ENCODE results near the gene BMPR1A. TPM values are rescaled to one million over a fixed set of nuclear protein-coding genes. Genes with fewer than 3 reads are reported as not detected.

BMPR1A gene
- polyA plus RNA-seq, 3 donors, result 0.25 to 0.67 (median 0.61) TPM

GRCh38 chr10:86959737-86960002 lies 203.3 kb downstream of the BMPR1A start:
- H3K4me1 ChIP-seq (ENCODE audit: control insufficient read depth in 1 of 2, insufficient read depth in 2 of 2, low read length in 2 of 2), result peaks cover 36 to 47% of the 10 kb centered on the region in 2 donors
- DNase-seq, result no peak

DNA sequence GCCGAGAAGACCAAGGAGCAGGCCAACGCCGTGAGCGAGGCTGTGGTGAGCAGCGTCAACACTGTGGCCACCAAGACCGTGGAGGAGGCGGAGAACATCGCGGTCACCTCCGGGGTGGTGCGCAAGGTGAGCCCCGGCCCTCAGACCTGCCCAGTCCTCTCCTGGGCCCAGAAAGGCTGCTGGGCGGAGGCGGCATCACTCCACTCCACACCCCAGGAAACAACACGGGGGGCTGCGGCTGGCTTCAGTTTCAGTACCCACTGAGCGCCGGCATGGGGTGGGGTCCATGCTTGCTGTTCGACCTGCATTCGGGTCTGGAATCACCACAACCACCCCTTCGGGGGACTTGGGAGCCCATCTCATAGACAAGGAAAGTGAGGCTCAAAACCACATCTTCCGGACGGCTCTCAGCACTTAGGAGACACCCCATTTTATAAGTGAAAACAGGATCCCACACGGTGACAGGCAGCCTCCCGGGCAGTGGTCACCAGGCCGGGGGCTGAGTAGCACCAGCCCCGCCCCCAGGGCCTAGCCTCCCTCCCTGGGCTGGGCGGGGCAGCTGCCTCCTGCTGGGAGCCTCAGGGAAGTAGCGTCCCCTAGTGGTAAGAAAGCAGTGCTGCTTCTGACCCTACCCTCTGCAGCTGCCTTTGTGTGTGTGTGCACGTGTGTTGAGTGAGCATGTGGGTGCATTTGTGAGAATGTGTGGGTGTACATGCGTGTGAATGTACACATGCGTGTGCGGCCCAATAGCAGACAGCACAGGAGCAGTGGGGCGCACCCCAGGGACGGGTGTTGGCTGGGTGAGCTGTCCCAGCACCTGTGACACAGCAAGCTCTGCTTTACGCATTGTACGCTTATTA lies 203.8 kb downstream of the BMPR1A start:
- Mint-ChIP-seq H3K9me3 (peaks cover 0 to 2% (median 0%) of the 10 kb centered on the region in 7 donors), H3K36me3 (no peaks in the 10 kb centered on the region), H3K4me1 (peaks cover 32% of the 10 kb centered on the region), H3K27me3 (ENCODE audit: low read depth in 3 of 3) (peaks cover 1 to 12% (median 5%) of the 10 kb centered on the region in 3 donors), H3K27ac (no peak overlapping the region), H3K4me3 (no peak overlapping the region)
- no peak overlapping the region for H3K4me3 ChIP-seq (replicated peaks in 1 of 3; ENCODE audit: low read depth in 2 of 3, low read length in 3 of 3)
- H4K20me1 ChIP-seq (ENCODE audit: insufficient read depth, low read length), result no peaks in the 10 kb centered on the region
- no peak overlapping the region for H3K27ac ChIP-seq (ENCODE audit: low read depth in 1 of 2, low read length in 2 of 2)
- H3K9me3 ChIP-seq (replicated peaks in 1 of 2; ENCODE audit: control insufficient read depth in 1 of 2, insufficient read depth in 1 of 2, low read length in 2 of 2), result no peaks in the 10 kb centered on the region
- DNase-seq, result peak; percentile 40 to 60 (median 43)
- 89% methylated on average over 34 of the region's 37 CpGs for WGBS (ENCODE audit: insufficient coverage)
- H3K36me3 ChIP-seq (replicated peaks in 1 of 2; ENCODE audit: control insufficient read depth in 1 of 2, insufficient read depth in 2 of 2, low read length in 2 of 2), result no peaks in the 10 kb centered on the region
- H3K79me2 ChIP-seq (ENCODE audit: insufficient read depth, low read length), result no peaks in the 10 kb centered on the region
- H2AFZ ChIP-seq (ENCODE audit: insufficient read depth, low read depth, low read length, poor library complexity, severe bottlenecking), result no peak overlapping the region
- TF ChIP-seq, protein P1, sequence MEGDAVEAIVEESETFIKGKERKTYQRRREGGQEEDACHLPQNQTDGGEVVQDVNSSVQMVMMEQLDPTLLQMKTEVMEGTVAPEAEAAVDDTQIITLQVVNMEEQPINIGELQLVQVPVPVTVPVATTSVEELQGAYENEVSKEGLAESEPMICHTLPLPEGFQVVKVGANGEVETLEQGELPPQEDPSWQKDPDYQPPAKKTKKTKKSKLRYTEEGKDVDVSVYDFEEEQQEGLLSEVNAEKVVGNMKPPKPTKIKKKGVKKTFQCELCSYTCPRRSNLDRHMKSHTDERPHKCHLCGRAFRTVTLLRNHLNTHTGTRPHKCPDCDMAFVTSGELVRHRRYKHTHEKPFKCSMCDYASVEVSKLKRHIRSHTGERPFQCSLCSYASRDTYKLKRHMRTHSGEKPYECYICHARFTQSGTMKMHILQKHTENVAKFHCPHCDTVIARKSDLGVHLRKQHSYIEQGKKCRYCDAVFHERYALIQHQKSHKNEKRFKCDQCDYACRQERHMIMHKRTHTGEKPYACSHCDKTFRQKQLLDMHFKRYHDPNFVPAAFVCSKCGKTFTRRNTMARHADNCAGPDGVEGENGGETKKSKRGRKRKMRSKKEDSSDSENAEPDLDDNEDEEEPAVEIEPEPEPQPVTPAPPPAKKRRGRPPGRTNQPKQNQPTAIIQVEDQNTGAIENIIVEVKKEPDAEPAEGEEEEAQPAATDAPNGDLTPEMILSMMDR (IDR thresholded peaks at IDR 0.05), result peak; percentile 80
- intact Hi-C loops (cut with micrococcal nuclease), result no loop called here
- no peak overlapping the region for H3K4me2 ChIP-seq (replicated peaks; ENCODE audit: extremely low read depth, low read length, poor library complexity, severe bottlenecking)
- peaks cover 36 to 47% of the 10 kb centered on the region in 2 donors for H3K4me1 ChIP-seq (ENCODE audit: control insufficient read depth in 1 of 2, insufficient read depth in 2 of 2, low read length in 2 of 2)
- no peak overlapping the region for H3K9ac ChIP-seq (ENCODE audit: insufficient read depth, low read length, poor library complexity, severe bottlenecking)
- H3K27me3 ChIP-seq (ENCODE audit: control insufficient read depth in 2 of 2, insufficient read depth in 2 of 2, low read length in 2 of 2), result no peaks in the 10 kb centered on the region

More at GRCh38 chr10:86959737-86960002, 203.3 kb downstream of the BMPR1A start:
- H3K4me2 ChIP-seq (replicated peaks; ENCODE audit: extremely low read depth, low read length, poor library complexity, severe bottlenecking), result no peak overlapping the region
- H4K20me1 ChIP-seq (ENCODE audit: insufficient read depth, low read length), result no peaks in the 10 kb centered on the region
- no peak overlapping the region for H3K4me3 ChIP-seq (replicated peaks in 1 of 3; ENCODE audit: low read depth in 2 of 3, low read length in 3 of 3)
- Mint-ChIP-seq H3K27ac (no peak overlapping the region), H3K27me3 (ENCODE audit: low read depth in 3 of 3) (peaks cover 1 to 8% (median 5%) of the 10 kb centered on the region in 3 donors), H3K9me3 (peaks cover 0 to 5% (median 0%) of the 10 kb centered on the region in 7 donors), H3K4me3 (no peak overlapping the region), H3K4me1 (peaks cover 32% of the 10 kb centered on the region), H3K36me3 (no peaks in the 10 kb centered on the region)
- WGBS (ENCODE audit: insufficient coverage), result 82% methylated on average over 1 of the region's 2 CpGs
- no peak overlapping the region for H3K9ac ChIP-seq (ENCODE audit: insufficient read depth, low read length, poor library complexity, severe bottlenecking)
- H3K9me3 ChIP-seq (replicated peaks in 1 of 2; ENCODE audit: control insufficient read depth in 1 of 2, insufficient read depth in 1 of 2, low read length in 2 of 2), result no peaks in the 10 kb centered on the region
- no peaks in the 10 kb centered on the region for H3K27me3 ChIP-seq (ENCODE audit: control insufficient read depth in 2 of 2, insufficient read depth in 2 of 2, low read length in 2 of 2)
- TF ChIP-seq, protein P1 (IDR thresholded peaks at IDR 0.05), result no peak
- H2AFZ ChIP-seq (ENCODE audit: insufficient read depth, low read depth, low read length, poor library complexity, severe bottlenecking), result no peak overlapping the region
- H3K27ac ChIP-seq (ENCODE audit: low read depth in 1 of 2, low read length in 2 of 2), result no peak overlapping the region
- no peaks in the 10 kb centered on the region for H3K79me2 ChIP-seq (ENCODE audit: insufficient read depth, low read length)
- intact Hi-C loops (cut with micrococcal nuclease), result no loop called here
- no peaks in the 10 kb centered on the region for H3K36me3 ChIP-seq (replicated peaks in 1 of 2; ENCODE audit: control insufficient read depth in 1 of 2, insufficient read depth in 2 of 2, low read length in 2 of 2)

All from CD14-positive monocyte (primary cell).